HG02610 (cell line): ENCODE results near the gene B3GALT4.
A peak's percentile ranks its signal among the peaks of the same experiment; 100 is the strongest.
"Not testable (repeated sequence)": the region's sequence is repeated elsewhere in the genome, so short reads cannot be mapped to it uniquely, and the experiment has no call there.

ENCODE experiments used
- ATAC-seq: cut with Tn5 transposase; IDR thresholded peaks from one replicate; pipeline ENCODE4 v1.9.1; 2021; ENCODE audit warnings: mild to moderate bottlenecking, moderate library complexity; ENCODE audit not compliant: unreplicated experiment

B3GALT4 gene

GRCh38 chr6:33271468-33272274, 5.3 kb upstream of the B3GALT4 start, which contains the start of the genes RPS18 and VPS52:
TSS of gene RPS18 (plus strand) at chr6:33272075. CDS start at chr6:33272120, 45 bp downstream.
TSS of gene VPS52 (minus strand) at chr6:33271876. CDS start at chr6:33271675, 201 bp downstream.
- peak; percentile 83 for ATAC-seq

- no peak for ATAC-seq
These were observed 4.4 kb upstream of the B3GALT4 start for GRCh38 chr6:33272275-33273128.

- no peak for ATAC-seq
These were observed 3.6 kb upstream of the B3GALT4 start for GRCh38 chr6:33273129-33273923.

GRCh38 chr6:33273924-33274902, 2.7 kb upstream of the B3GALT4 start:
- ATAC-seq = no peak

GRCh38 chr6:33275795-33276580, 935 bp upstream of the B3GALT4 start:
- ATAC-seq = not testable (repeated sequence)

- no peak for ATAC-seq
These were observed 401 bp upstream of the B3GALT4 start for GRCh38 chr6:33276581-33276863.

- ATAC-seq = no peak
These were observed 904 bp downstream of the B3GALT4 start for GRCh38 chr6:33277663-33278391.

- no peak for ATAC-seq
These were observed 1.4 kb downstream of the B3GALT4 start for GRCh38 chr6:33278392-33278741.

GRCh38 chr6:33278810-33279209, 1.9 kb downstream of the B3GALT4 start:
- ATAC-seq = no peak

GRCh38 chr6:33279257-33279695, 2.4 kb downstream of the B3GALT4 start:
- ATAC-seq = no peak

GRCh38 chr6:33279971-33280511, 3.1 kb downstream of the B3GALT4 start:
- no peak for ATAC-seq

GRCh38 chr6:33280539-33280938, 3.6 kb downstream of the B3GALT4 start:
- no peak for ATAC-seq

- ATAC-seq = not testable (repeated sequence)
These were observed 8.3 kb downstream of the B3GALT4 start for GRCh38 chr6:33285214-33285613.

- ATAC-seq = no peak
These were observed 10.3 kb downstream of the B3GALT4 start for GRCh38 chr6:33286946-33287914.

- peak; percentile 5 for ATAC-seq
These were observed 11.4 kb downstream of the B3GALT4 start for GRCh38 chr6:33288141-33288920.
